ENCODE data around the gene FOXN1.

FOXN1 gene

DNA sequence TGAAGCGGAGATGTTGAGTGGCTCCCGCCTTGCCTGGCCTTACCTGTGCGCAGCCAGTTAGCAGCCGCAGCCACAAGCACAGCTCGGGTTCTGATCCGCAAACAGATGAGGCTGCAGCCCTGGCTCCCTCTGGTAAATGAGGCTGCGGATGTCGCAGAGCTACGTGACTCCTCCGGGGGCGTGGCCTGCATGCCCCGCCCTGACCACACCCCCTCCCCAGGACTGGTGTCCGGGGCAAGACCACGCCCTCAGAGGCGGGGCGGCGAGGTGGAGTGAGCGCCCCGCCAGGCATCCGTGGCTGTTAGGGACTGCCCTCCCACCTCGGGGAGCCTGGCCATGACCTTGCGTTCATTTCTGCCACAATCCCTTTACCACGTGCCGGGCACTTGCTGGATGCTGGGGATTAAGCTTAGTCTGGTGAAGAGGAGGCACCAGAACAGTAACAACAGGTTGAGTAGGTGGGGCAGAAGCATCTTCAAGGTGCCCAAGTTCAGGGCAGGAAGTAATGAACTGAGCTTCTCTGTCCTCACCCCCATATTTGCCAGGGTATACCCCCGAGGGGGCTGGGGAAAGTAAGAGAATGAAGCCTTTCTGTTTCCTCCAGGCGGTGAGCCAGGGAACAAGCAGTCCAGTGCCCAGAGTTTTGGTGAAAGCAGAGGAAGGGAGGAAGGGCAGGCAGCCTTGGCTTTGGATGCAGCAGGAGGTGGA lies 70.8 kb downstream of the FOXN1 start, which contains the start of gene ALDOC:
Gene ALDOC, minus strand, starts transcription at position 138 of the 708 bp plus-strand sequence. CDS start 1,363 bp downstream, outside the sequence.
- DNase-seq, result peak; percentile 90

DNA sequence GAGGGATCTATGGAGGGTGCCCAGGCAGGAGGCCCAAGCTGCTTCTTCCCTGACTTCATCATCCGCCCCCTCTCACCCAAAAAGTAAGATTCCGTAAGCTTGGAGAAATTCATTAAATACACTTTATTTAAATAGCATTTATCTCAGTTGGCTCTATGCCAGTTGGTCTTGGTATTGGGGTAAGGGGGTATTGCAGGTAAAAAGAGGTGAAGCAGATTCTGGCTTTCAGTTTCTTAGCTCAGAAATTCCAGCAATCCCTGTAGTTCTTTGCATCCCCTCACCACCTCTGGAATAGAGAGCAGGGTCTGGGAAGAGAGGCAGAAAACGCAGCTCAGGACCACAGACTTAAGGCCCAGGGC lies 71.3 kb downstream of the FOXN1 start:
- DNase-seq, result no peak

- no peak for DNase-seq
Measured at GRCh38 chr17:28578246-28579195, 72.4 kb downstream of the FOXN1 start.

DNA sequence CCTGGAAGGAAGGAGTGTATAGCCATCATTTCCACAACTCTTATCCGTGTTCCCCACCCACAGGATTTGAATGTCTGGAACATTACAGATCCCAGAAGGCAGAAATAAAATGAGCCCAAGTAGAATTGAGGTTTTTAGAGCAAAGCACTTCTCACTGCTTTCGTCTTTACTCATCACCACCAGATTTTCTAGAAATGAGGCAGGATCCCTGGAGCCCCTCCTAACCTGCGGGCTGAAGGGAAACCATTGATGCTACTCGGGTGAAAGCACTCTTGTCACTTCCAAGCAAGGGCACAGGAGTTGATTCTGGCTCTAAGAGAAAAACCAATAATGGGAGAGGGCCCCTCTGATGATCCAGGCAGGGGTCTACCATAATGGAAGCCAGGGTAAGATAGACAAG lies 73.4 kb downstream of the FOXN1 start:
- no peak for DNase-seq

DNA sequence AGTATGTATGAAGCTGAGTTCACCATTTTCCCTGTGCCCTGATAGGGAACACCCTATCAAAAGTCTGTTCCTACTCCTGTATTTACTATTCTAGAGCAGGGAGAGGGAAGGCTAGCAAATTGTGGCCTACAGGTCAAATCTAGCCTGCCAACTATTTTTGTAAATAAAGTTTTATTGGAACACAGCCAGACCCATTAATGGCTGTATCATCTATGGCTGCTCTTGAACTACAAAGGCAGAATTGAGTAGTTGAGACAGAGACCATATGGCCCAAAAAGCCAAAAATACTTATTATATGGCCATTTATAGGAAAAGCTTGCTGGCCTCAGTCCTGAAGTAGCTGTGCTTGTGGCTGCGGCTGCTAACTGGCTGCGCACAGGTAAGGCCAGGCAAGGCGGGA lies 74.8 kb downstream of the FOXN1 start:
- DNase-seq, result no peak

DNA sequence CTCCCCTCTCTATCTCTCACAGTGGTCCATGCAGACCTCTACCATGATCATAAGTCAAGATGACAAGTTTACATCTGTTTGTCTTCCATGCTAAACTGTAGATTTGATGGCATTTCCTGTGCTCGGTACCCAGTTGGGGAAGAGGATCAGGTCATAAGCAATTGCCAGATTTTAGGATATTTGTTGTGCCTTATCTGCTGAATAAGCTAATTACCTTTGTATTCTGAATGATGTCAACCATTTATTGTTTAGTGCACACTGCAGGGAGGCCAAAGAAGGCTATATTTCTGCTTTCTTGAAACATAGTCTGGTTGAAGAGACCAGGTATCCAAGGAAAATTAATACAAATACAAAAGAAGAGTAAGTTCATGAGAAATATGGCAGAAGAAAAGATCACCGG lies 76.4 kb downstream of the FOXN1 start:
- no peak for DNase-seq

DNA sequence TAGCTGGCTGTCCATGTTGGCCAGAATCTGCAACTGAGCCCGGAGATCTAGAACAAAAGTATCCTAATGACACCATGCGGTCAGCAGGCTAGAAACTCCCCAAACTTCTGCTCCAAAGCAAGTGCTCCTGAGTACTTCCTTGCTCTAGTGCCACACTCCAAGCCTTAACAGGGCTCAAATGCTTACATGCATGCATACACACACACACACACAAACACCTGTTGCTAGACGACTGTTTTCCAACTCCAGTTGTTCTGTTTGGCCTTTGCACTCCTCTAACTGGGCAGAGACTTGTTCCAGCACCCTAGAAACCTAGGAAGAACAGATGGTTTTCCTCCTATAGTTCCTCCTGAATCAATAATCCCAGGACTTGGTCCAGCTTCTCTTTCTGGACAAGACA lies 78.3 kb downstream of the FOXN1 start:
- DNase-seq, result no peak

DNA sequence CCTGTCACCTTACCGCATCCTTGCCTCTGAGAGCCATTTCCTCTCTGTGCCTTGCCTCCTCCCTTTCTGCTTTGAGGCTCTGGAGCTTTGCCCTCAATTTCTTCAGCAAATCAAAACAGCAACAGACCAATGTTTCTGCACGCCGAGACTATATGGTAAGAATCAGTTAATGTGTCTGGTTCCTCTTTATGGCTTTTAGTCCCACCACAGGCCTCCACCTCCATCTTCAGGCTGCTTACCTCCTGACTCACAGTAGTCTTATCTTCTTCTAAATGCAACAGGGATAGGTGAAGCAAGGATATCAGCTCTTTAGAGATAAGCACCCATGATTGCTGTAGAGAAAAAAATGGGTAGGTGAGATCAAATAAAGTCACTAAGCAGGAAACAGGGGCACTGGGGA lies 79.7 kb downstream of the FOXN1 start:
- DNase-seq, result no peak
